H54 (cell line): Measurements from ENCODE around the gene RAMACL.

Source experiments
- DNase-seq: peaks from one replicate; pipeline ENCODE4 v3.0.0; 2011; ENCODE audit warnings: low spot score, mixed read lengths; ENCODE audit not compliant: insufficient read length
- FAIRE-seq: peaks from 3 replicates; lab custom pipeline; 2011; peaks lifted over from hg19 to GRCh38; lab: Jason Lieb, UNC
- POLR2A ChIP-seq: IDR thresholded peaks from 2 replicates; pipeline ENCODE4 v1.6.1; 2011; ENCODE audit warnings: low read depth, mild to moderate bottlenecking, low read length

Gene RAMACL

DNA sequence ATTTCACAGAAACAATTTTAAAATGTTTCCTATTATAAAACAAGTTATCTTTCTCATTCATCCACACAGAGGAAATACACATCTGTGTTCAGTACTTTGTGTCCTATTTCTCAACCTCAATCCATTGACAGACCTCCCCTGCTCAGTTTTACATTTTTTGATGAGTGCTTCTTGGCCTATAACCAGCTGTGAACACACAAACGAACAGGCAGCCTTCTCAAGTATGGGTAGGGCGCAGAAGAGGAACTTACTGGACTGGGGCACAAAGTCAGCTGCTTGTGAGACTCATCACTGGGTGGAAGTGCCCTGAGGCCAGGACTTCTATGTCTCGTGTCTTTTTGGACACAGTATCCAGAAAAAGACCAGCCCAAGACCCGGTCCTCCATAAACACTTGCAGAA lies 37.8 kb upstream of the RAMACL start:
- TF ChIP-seq POLR2A: no peak
- no peak for DNase-seq
- FAIRE-seq: no peak

DNA sequence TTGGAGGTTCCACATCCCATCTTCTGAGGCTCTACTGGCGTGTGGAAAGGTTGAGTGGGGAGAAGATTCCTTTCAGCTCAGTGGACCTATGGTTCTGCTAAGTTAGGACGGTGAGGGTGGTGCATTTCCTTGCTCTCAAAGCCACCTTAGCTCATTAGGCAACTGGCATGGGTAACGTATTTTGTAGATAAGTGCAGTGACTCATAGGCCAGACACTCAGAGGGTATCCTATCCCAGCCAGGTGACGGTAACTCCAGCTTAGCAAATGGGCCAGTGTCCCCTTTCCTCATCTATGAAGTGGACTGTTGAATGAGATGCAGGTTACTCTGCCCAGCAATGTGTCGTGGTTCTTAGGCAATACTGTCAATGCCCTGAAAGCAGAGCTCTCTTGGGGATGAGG lies 36.8 kb upstream of the RAMACL start:
- no peak for DNase-seq
- no peak for TF ChIP-seq POLR2A
- no peak for FAIRE-seq

DNA sequence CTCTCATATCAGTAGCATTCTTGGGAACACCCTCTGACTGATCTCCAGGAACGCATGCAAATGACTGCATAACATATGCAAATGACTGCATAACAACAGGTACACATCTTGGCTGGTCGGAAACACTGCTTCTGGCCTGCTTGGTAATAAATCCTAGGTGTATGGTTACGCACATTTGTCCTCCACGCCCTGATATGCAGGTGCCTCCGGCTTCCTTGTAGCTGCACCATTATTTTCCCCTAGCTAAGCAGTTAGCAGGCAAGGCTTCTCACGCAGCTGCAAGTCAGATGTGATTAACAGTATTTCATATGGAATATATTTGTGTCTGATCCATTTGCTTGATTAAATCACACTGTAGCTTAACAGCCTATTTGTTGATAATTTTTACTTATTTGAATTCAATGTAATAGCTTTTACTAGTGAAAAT lies 34.6 kb upstream of the RAMACL start:
- FAIRE-seq (no peak), DNase-seq (no peak)
- no peak for TF ChIP-seq POLR2A

GRCh38 chr6:166620478-166621113 lies 34.1 kb upstream of the RAMACL start:
- no peak for FAIRE-seq
- DNase-seq: no peak
- TF ChIP-seq POLR2A: no peak

DNA sequence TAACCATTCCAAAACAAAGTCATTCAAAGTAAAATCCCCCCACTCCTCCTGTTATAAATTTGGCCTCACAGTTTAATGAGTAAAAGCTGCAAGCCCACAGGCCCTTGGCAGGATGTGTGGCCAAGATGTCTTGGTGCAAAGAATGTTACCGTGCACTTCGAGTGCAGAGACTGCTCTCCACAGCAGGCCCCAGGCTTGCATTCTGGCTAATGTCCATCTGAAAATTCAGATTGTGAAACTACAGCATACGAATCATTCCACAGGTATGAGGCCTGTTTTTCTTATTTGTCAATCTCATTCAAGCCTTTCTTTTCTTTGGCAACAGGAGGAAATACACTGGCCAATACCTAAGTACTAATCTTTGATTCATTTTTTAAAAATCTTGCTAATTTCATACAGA lies 33.4 kb upstream of the RAMACL start:
- FAIRE-seq: no peak
- DNase-seq: no peak
- TF ChIP-seq POLR2A: no peak

GRCh38 chr6:166618866-166619761 lies 32.6 kb upstream of the RAMACL start:
- TF ChIP-seq POLR2A: no peak
- FAIRE-seq (no peak), DNase-seq (no peak)

DNA sequence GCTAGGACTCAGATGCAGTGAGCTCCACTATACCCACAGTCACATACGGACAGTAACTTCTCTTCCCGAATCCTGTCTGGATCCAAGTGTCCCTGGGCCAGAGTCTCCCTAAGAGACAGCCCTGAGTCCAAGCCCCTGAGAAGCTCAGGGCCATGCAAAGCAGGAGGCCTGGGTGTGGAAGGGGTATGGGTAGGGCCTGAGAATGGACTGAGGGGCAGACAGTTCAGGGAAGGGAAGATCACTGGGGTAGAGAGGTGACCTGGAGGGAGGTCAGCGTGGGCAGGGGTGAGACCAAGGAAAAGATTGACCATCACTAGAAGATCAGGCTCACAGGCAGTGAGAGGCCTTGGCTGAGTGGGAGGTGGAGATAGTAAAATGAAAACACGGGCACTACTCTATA lies 31.8 kb upstream of the RAMACL start:
- DNase-seq (no peak), FAIRE-seq (no peak)
- TF ChIP-seq POLR2A: no peak

GRCh38 chr6:166617359-166617758 lies 30.9 kb upstream of the RAMACL start:
- no peak for TF ChIP-seq POLR2A
- FAIRE-seq: no peak

DNA sequence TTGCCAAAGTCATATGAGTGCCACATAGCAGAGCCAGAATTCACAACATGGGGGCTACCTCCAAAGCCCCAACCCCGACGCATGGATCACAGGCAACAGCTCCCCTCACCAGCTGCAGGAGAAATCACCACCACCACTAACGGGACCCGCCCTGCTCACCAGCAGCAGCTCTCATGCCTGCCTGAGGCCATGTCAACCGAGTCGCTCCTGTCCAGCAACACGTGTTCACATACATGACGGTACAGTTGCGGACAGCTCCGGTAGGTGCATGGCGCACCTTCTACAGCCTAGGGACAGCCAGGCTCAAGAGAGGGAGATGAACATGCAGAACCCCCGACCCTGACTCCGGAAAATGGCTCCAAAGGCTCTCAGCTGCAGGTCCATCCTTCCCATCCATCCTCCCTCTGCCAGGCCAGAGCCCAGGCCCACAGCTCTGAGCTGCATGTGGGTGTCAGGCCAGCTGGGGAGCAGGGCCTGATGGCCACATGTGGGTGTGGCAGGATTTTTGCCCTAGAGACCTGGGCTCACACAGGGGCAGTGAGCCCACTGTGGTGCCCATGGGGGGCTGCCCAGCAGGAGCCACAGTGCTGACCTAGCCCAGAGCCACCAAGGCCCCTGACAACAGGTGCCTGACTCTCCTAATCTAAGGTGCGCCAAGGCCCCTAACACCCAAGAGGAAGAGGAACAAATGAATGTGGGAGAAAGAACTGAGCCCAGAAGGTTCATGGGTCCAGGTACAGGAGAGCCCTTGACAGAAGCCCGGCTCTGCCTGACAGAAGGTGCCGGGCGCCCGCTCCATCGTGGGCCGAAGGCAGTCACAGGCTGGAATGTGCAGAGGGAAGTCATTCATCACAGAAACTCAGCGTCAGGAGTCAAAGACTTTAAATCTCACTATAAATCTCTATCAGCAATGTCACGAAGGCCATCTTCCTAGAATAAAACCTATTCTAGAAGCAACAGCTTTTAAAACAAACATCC lies 30.1 kb upstream of the RAMACL start:
- no peak for DNase-seq
- TF ChIP-seq POLR2A: no peak
- no peak for FAIRE-seq

More at GRCh38 chr6:166617359-166617758, 30.9 kb upstream of the RAMACL start:
- no peak for DNase-seq

- DNase-seq: no peak
- no peak for FAIRE-seq
- TF ChIP-seq POLR2A: no peak
These were observed 28.7 kb upstream of the RAMACL start for GRCh38 chr6:166615059-166615770.

DNA sequence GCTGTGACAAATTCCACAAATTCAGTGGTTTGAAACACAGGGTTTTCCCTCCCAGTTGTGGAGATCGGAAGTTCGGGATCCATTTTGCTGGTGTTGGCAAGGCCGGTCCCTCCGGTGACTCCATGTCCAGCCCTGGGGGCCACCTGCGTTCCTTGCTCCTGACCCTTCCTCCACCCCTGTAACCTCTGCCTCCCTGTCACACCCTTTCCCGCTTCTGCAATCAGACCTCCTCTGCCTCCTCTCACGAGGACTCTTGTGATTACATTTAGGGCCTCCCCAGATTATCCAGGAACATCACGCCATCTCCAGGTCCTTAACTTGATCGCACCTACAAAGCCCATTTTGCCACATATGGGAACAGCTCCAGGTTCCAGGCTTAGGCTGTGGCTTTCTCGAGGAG lies 28.1 kb upstream of the RAMACL start:
- FAIRE-seq: no peak
- no peak for TF ChIP-seq POLR2A
- no peak for DNase-seq

- no peak for DNase-seq
- no peak for FAIRE-seq
- TF ChIP-seq POLR2A: no peak
These were observed 27.7 kb upstream of the RAMACL start for GRCh38 chr6:166614171-166614583.

- no peak for TF ChIP-seq POLR2A
- FAIRE-seq (no peak), DNase-seq (no peak)
These were observed 26.5 kb upstream of the RAMACL start for GRCh38 chr6:166613027-166613426.
